Coronary artery (tissue), 2 donors: Measurements from ENCODE around the gene OSMR.

Experiments
- DNase-seq: peaks from one replicate; pipeline ENCODE4 v3.0.0-alpha.2; 2017; ENCODE audit warnings: low spot score
- H3K27ac ChIP-seq, 2 donors: fragments of 200-600 bp; sonication (generic); one replicate each; pipeline ENCODE4 v1.5.1; 2016 to 2019
- H3K4me3 ChIP-seq: fragments of 200-600 bp; sonication (generic); 2 replicates; pipeline ENCODE4 v1.5.1; 2016; ENCODE audit warnings: mild to moderate bottlenecking, moderate library complexity
- TF ChIP-seq, protein P1 (sequence below): fragments of 200-600 bp; sonication (generic); IDR thresholded peaks from one replicate; pipeline ENCODE4 v1.5.1; 2019; ENCODE audit warnings: antibody characterized with exemption

OSMR gene

DNA sequence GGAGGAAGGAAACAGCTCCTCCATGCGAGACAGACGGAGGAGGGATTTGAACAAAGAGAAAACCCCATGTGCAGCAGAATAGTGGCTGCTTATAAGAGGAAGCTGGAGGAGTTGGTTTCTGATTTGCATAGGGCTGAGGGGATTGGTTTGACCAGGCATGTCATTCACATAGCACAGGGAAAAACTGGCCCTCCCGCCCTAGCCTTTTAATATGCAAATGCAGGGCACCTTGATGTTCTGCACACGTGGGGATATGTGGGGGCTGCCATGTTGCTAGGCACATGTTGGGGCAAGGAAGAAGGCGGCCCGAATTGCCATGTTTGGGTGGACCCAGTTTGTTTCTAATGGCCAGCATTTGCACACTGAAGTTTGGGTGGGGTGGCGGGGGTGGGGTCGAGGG, 42.2 kb downstream of the OSMR start:
- no peak for DNase-seq
- H3K4me3 ChIP-seq: no peak overlapping the region

DNA sequence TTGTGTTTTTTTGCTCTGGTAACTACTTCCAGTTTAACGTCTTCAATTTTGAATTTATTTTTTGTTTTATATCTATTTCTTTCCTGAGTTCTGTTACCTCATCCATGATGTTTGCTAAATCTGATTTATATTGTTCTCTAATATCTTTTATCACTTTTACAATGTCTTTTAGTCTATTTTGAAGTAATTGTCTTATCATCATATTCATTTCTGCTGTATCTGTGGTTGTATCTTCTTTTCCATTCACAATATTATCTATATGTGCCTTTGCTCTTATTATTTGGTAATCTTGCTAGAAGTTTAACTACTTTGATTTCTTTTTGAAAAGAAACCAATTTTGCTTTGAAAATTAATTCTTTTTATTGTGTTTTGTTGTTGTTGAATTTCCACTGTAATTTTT, 43.6 kb downstream of the OSMR start:
- DNase-seq: no peak

More for the DNA sequence above, 42.2 kb downstream of the OSMR start:
- H3K27ac ChIP-seq: no peak overlapping the region
- TF ChIP-seq, protein P1, sequence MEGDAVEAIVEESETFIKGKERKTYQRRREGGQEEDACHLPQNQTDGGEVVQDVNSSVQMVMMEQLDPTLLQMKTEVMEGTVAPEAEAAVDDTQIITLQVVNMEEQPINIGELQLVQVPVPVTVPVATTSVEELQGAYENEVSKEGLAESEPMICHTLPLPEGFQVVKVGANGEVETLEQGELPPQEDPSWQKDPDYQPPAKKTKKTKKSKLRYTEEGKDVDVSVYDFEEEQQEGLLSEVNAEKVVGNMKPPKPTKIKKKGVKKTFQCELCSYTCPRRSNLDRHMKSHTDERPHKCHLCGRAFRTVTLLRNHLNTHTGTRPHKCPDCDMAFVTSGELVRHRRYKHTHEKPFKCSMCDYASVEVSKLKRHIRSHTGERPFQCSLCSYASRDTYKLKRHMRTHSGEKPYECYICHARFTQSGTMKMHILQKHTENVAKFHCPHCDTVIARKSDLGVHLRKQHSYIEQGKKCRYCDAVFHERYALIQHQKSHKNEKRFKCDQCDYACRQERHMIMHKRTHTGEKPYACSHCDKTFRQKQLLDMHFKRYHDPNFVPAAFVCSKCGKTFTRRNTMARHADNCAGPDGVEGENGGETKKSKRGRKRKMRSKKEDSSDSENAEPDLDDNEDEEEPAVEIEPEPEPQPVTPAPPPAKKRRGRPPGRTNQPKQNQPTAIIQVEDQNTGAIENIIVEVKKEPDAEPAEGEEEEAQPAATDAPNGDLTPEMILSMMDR: no peak

DNA sequence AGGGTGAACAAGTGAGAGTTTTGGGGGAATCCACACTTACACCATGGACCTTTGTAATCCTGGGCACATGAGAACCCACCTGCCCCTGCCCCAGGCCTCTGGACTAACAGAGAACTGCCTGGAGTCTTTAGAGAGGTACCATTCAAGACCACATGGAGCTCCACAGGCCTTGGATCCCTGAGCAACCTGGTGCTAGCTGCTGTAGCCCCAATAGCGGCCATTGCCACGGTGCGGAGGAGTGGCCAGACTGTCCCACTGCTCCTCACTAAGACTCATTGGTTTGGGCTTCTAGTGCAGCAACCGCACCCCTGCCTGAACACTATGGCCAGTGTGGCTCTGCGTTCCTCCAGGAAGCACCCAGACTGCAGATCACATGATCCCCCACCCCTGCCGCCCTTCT, 45.8 kb downstream of the OSMR start:
- TF ChIP-seq, protein P1: no peak
- no peak for DNase-seq
- Histone ChIP-seq H3K4me3 (no peak overlapping the region), H3K27ac (no peak overlapping the region)

More for the DNA sequence above, 43.6 kb downstream of the OSMR start:
- TF ChIP-seq, protein P1: no peak
- Histone ChIP-seq H3K4me3 (no peak overlapping the region), H3K27ac (no peak overlapping the region)

DNA sequence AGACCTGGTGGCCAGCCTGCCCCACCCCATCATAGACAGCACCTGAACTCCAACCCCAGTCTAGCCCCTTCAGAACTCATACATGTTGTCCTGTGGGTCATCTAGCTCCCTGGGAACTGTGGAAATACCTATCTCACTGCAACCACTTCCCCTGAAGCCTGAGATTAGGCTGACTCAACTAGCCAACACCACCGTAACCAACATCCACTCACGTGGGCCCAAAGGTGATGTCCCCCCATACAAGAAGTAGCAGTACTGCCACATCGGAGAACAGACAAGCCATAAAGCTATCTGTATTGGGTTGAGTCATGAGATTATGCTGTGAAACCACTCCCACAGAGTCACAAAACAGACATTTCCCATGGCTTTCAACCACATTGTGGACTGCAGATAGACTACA, 46.6 kb downstream of the OSMR start:
- no peak for DNase-seq
- Histone ChIP-seq H3K4me3 (no peak overlapping the region), H3K27ac (no peak overlapping the region)
- TF ChIP-seq, protein P1: no peak

DNA sequence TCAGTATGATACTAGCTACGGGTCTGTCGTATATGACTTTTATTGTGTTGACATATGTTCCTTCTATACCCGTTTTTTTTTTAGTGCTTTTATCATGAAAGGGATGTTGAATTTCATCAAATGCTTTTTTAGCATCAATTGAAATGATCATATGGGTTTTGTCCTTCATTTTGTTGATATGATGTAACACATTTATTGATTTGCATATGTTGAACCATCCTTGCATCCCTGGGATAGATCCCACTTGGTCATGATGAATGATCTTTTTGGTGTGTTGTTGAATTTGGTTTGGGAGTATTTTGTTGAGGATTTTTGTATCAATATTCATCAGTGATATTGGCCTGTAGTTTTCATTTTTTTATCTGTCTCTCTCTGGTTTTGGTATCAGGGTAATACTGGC, 50.9 kb downstream of the OSMR start:
- no peak overlapping the region for H3K27ac ChIP-seq
- no peak overlapping the region for H3K4me3 ChIP-seq
- TF ChIP-seq, protein P1: no peak
- no peak for DNase-seq

DNA sequence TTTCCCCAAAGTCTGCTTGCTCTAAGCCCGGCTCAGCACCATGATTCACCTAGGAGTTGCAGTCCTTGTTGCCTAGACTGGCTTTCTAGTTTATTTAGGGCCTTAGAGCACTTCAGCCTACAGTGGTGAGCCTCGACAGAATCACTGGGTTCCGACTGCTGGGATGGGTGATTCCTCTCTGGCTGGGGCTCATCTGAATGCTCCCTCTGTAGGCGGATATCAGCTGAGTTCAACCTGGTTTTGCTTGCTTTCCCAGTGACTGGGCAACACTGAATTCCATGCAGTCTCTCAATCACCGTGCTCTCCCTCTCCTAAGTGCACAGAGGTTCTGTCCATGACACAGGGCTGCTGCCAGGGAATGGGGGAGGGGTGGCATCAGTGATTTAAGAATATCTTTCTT, 54.1 kb downstream of the OSMR start:
- no peak overlapping the region for H3K27ac ChIP-seq
- no peak overlapping the region for H3K4me3 ChIP-seq
- no peak for DNase-seq
- TF ChIP-seq, protein P1: no peak

DNA sequence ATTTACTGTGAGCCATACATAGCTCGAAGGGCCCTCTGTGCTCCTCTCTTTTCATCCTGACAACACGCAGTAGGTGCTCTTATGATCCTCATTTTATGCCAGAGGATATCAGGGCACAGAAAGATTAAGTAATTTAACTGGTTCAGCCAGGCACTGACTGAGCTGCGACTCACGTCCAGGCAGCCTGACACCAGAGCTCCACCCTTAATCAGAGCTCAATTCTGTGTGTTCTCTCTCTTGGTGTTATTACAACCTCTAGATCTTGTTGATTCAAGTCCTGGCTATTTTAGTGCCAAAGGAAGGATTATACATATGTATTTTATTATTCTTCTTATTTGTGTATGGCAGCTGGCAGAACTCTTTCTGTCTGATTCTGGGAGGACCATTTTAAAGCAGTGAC, 59.7 kb downstream of the OSMR start:
- no peak overlapping the region for H3K27ac ChIP-seq
- DNase-seq: no peak
- TF ChIP-seq, protein P1: no peak
- no peak overlapping the region for H3K4me3 ChIP-seq
